Measurements from ENCODE around the gene ZNF592.

GRCh38 chr15:84752700-84753099, 4.3 kb downstream of the ZNF592 start:
- no peak for TF ChIP-seq CTCF (IDR thresholded peaks at IDR 0.05)
- TF ChIP-seq POLR2A (IDR thresholded peaks at IDR 0.05) = no peak
- TF ChIP-seq POLR2AphosphoS5 (IDR thresholded peaks at IDR 0.05) = no peak

Data from transverse colon (tissue), 4 donors.